K562 (cell line): ENCODE data around the gene TWIST1. TPM values are rescaled to one million over a fixed set of nuclear protein-coding genes. Genes with fewer than 3 reads are reported as not detected.

Experiments used
- ATAC-seq: fragments of 200-7000 bp; cut with Tn5 transposase; 3 replicates; pipeline ENCODE4 v1.9.1; 2020; ENCODE audit warnings: moderate library complexity
- BruUV-seq: library from RNA; stranded (reverse); fragments of 400-500 nt; replicated peaks from 2 replicates; lab custom pipeline; 2021; lab: Mats Ljungman, UMichigan
- CTCF ChIA-PET: fragments of 300-600 bp; formaldehyde crosslinking; extraction: SDS; loops from one replicate; lab custom pipeline; 2021; ENCODE audit warnings: low intra/inter-chr PET ratio; lab: Yijun Ruan, JAX
- POLR2A ChIA-PET: fragments of 300-600, 350-650 bp; sonication (Branson Sonifier 250); formaldehyde crosslinking; extraction: SDS; loops from one replicate; lab custom pipeline; 2021; ENCODE audit warnings: antibody characterized with exemption, inconsistent platforms; lab: Yijun Ruan, JAX
- DNase-seq, 4 experiments: peaks; one replicate each; pipeline versions ENCODE4 v3.0.0 to v3.0.0-alpha.2; 2011 to 2018; ENCODE audit warnings: low spot score in 3 of 4, mixed read lengths in 3 of 4; ENCODE audit errors: extremely low read depth in 1 of 4
- FAIRE-seq: peaks from 2 replicates; lab custom pipeline; 2011; peaks lifted over from hg19 to GRCh38; lab: Jason Lieb, UNC
- H2AFZ ChIP-seq: 2 replicates; pipeline ENCODE4 v1.6.0; 2011; ENCODE audit warnings: low read depth, low read length, control low read depth, inconsistent platforms
- H3K27ac ChIP-seq: fragments of 200-600 bp; 3 replicates; pipeline ENCODE4 v1.8.0; 2011; ENCODE audit warnings: low read depth, mild to moderate bottlenecking, control low read depth, inconsistent platforms, low read length, moderate library complexity, mixed read lengths; ENCODE audit errors: extremely low read depth
- H3K27me3 ChIP-seq, 2 experiments: fragments of 300-600 bp in 1 of 2; 2 replicates in 1 of 2; 3 replicates in 1 of 2; pipeline versions ENCODE4 v1.6.0 to v1.8.0; 2011; ENCODE audit warnings: inconsistent platforms in 2 of 2, low read length in 2 of 2, mild to moderate bottlenecking in 1 of 2, mixed read lengths in 1 of 2, moderate library complexity in 1 of 2; ENCODE audit not compliant: control insufficient read depth in 2 of 2, insufficient read depth in 2 of 2
- H3K36me3 ChIP-seq: fragments of 300-600 bp; 3 replicates; pipeline ENCODE4 v1.8.0; 2011; ENCODE audit warnings: mild to moderate bottlenecking, low read length, inconsistent platforms; ENCODE audit not compliant: control insufficient read depth, insufficient read depth
- H3K4me1 ChIP-seq, 2 experiments: fragments of 200-600 bp in 1 of 2; replicated peaks in 1 of 2; 2 replicates in 1 of 2; 3 replicates in 1 of 2; pipeline versions ENCODE4 v1.5.1 to v1.8.0; 2011; ENCODE audit warnings: inconsistent platforms in 2 of 2, low read length in 2 of 2, mild to moderate bottlenecking in 1 of 2, mixed read lengths in 1 of 2, moderate library complexity in 1 of 2; ENCODE audit not compliant: control insufficient read depth in 2 of 2, insufficient read depth in 2 of 2
- H3K4me2 ChIP-seq: 2 replicates; pipeline ENCODE4 v1.6.1; 2011; ENCODE audit warnings: low read length, control low read depth, inconsistent platforms, mixed read lengths; ENCODE audit not compliant: insufficient read depth
- H3K4me3 ChIP-seq: fragments of 200-600 bp; sonication (generic), shearing (Covaris generic); 2 replicates; pipeline ENCODE4 v1.5.1; 2016; ENCODE audit warnings: control low read depth, inconsistent platforms
- H3K79me2 ChIP-seq: fragments of 200-600 bp; 3 replicates; pipeline ENCODE4 v1.8.0; 2011; ENCODE audit warnings: low read length, inconsistent platforms; ENCODE audit not compliant: control insufficient read depth, insufficient read depth
- H3K9ac ChIP-seq, 2 experiments: 2 replicates each; pipeline versions ENCODE4 v1.6.0 to v1.6.1; 2011; ENCODE audit warnings: low read depth in 2 of 2, low read length in 2 of 2, control low read depth in 1 of 2, inconsistent platforms in 1 of 2, mild to moderate bottlenecking in 1 of 2, mixed read lengths in 1 of 2; ENCODE audit not compliant: insufficient read depth in 1 of 2
- H3K9me1 ChIP-seq: one replicate; pipeline ENCODE4 v1.6.0; 2011; ENCODE audit warnings: inconsistent platforms, mild to moderate bottlenecking, low read length, moderate library complexity; ENCODE audit not compliant: control insufficient read depth, insufficient read depth
- H3K9me3 ChIP-seq: replicated peaks from 2 replicates; pipeline ENCODE4 v1.5.1; 2011; ENCODE audit warnings: low read depth, low read length, inconsistent platforms; ENCODE audit not compliant: control insufficient read depth, insufficient read depth
- H4K20me1 ChIP-seq: replicated peaks from 2 replicates; pipeline ENCODE4 v1.6.1; 2011; ENCODE audit warnings: low read length, inconsistent platforms, mixed read lengths; ENCODE audit not compliant: control insufficient read depth, insufficient read depth
- BRD4 ChIP-seq: fragments of 200-600 bp; sonication (generic); IDR thresholded peaks from 2 replicates; pipeline ENCODE4 v1.6.1; 2017; ENCODE audit warnings: inconsistent platforms
- ETV1 ChIP-seq: fragments of 450-650 bp; conservative IDR thresholded peaks from 2 replicates; pipeline ENCODE4 v1.6.1; 2016; ENCODE audit warnings: missing genetic modification characterization, control low read depth, low read depth, missing compliant biosample characterization
- NR2F6 ChIP-seq: fragments of 450-650 bp; formaldehyde crosslinking; IDR thresholded peaks from 2 replicates; pipeline ENCODE4 v1.4.0; 2020; ENCODE audit warnings: mild to moderate bottlenecking
- TEAD4 ChIP-seq, 2 experiments: sonication (generic) in 1 of 2; formaldehyde crosslinking in 1 of 2; IDR thresholded peaks; 2 replicates each; pipeline versions ENCODE4 v1.6.1 to v1.8.0; 2012 to 2022; ENCODE audit warnings: borderline replicate concordance in 1 of 2, inconsistent platforms in 1 of 2, low read length in 1 of 2, mild to moderate bottlenecking in 1 of 2, missing genetic modification reagents in 1 of 2
- ZNF507 ChIP-seq: conservative IDR thresholded peaks from 2 replicates; pipeline ENCODE4 v1.6.1; 2017; ENCODE audit warnings: missing genetic modification characterization, missing compliant biosample characterization
- WGBS: fragments of 100-300 bp; shearing (Covaris generic); methylation state at CpG from one replicate; pipeline ENCODE4 v1.1.6; 2016; ENCODE audit warnings: low coverage, mixed read lengths; ENCODE audit not compliant: insufficient coverage; ENCODE audit errors: missing lambda C conversion rate; 5-methylcytosine and 5-hydroxymethylcytosine counted together
- in situ Hi-C: fragments of 300-500 bp; cut with MboI; formaldehyde crosslinking; loops from 4 replicates; pipeline ENCODE4 v1.15.0; 2018; ENCODE audit warnings: inconsistent platforms, mixed read lengths
- intact Hi-C: fragments of 100-400 bp; cut with micrococcal nuclease; formaldehyde crosslinking; loops from 2 replicates; pipeline ENCODE4 v1.14.2; 2022
- polyA plus RNA-seq, 8 experiments: library from polyadenylated mRNA; depleted of rRNA in 4 of 8; stranded (reverse) in 5 of 8; unstranded in 3 of 8; fragments of >200 nt; fragmentation: Nextera tagmentation in 2 of 8; fragmentation: Illumina TruSeq in 1 of 8; extraction: Ambion mirVana in 2 of 8; extraction: Trizol in 1 of 8; gene quantifications; 2 replicates each; pipeline versions ENCODE4 v1.2.1 to v1.2.3, GENCODE V29; 2011 to 2014; ENCODE audit warnings: inconsistent platforms in 1 of 8, missing spikeins in 1 of 8
- total RNA-seq, 7 experiments: library from RNA; depleted of rRNA in 6 of 7; stranded (reverse); fragments of >200 nt in 6 of 7; fragmentation: Illumina TruSeq in 2 of 7; extraction: Trizol in 2 of 7; gene quantifications; 2 replicates each; pipeline versions ENCODE4 v1.2.1 to v1.2.3, GENCODE V29; 2011 to 2021; ENCODE audit warnings: low replicate concordance in 1 of 7
- TF ChIP-seq, protein P1 (sequence below): fragments of 450-650 bp; IDR thresholded peaks from 2 replicates; pipeline ENCODE4 v1.6.1; 2016; ENCODE audit warnings: antibody characterized with exemption

TWIST1 gene
- total and polyA plus RNA-seq, 9 of the 15 experiments (the other 6 are each of a cell fraction or from before 2014, with no cell fraction given) = 0.10 to 0.86 (median 0.15) TPM; not detected in 2

DNA sequence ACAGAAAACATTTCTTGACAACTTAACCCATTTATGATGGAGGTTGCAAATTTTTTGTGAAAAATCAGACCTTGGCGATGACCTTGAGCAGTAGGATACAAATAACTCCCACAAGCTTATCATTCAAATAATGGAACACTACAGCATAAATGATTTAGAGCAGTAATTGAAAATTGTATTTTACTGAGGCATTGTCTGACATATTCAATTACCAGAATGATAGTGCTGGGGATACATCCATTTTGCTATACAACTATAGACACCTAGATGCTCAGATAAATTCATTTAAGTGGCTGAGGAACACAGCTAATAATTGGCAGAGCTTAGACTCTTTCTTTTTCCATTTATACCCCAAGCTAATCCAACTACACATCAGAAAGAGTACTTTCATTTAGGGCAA is 18.9 kb downstream of the TWIST1 start:
- H3K27me3 ChIP-seq = no peaks in the 10 kb centered on the region
- H3K9me3 ChIP-seq = no peaks in the 10 kb centered on the region
- no peak overlapping the region for H3K9ac ChIP-seq
- intact Hi-C loops = no loop called here
- ChIA-PET CTCF (no interaction called here), POLR2A (no interaction called here)
- H3K9me1 ChIP-seq = no peaks in the 10 kb centered on the region
- 0% methylated on average over 1 of the region's 1 CpG for WGBS
- H3K36me3 ChIP-seq = no peaks in the 10 kb centered on the region
- no peaks in the 10 kb centered on the region for H3K79me2 ChIP-seq
- no peaks in the 10 kb centered on the region for H4K20me1 ChIP-seq
- no peak overlapping the region for H3K4me2 ChIP-seq
- no TSS peak for BruUV-seq
- H3K4me1 ChIP-seq = no peaks in the 10 kb centered on the region
- no peak for TF ChIP-seq NR2F6
- no peak for TF ChIP-seq TEAD4 (IDR thresholded peaks at IDR 0.05; ENCODE audit: low read length)
- no peak for TF ChIP-seq TEAD4 (CRISPR knock-in tag; IDR thresholded peaks at IDR 0.05; ENCODE audit: borderline replicate concordance)
- TF ChIP-seq ZNF507 (tag) = no peak
- no peak for TF ChIP-seq ETV1 (tag)
- H3K27ac ChIP-seq = no peak overlapping the region
- FAIRE-seq (no peak), ATAC-seq (no peak), DNase-seq (no peak)
- no peak overlapping the region for H3K4me3 ChIP-seq
- H2AFZ ChIP-seq = no peak overlapping the region
- in situ Hi-C loops = no loop called here

DNA sequence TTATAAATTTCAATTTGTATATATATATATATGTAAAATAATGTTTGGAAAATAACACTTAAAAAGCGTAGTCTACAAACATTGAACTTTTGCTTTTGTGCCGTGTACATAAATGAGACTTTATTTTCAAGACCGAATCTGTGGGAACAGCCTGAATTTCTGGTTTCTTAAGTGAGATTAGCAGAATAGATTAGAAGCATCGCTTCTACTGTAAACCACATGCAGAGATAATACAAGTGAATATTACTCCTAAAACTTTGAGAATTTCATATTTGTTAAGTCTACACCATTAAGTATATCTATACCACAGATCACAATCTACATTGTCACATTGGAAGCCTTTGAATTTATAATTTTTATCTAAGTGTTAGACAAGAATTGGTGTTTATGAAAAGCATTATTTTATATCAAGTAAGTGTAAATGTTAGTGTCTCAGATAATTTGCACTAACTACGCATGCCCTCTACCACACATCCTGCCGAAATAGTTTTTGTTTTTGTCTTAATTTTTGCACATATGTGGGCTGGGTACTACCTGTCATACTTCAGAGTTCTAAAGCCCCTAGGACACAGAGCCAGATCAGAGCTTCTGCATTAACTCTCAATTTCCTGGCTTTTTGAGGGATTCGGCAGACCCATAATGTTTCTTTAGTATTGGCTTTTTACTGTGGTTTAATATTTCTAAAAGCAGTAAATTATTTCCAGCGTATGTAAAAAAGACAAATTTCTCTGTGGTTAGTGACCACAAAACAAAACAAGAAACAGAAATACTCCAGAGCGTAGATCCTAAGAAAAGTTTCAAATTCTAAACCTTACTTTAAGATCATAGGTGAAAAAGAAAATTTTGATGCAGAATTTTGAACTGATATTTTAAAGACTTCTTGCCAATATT is 20.0 kb downstream of the TWIST1 start:
- H3K9me1 ChIP-seq = no peaks in the 10 kb centered on the region
- no peaks in the 10 kb centered on the region for H3K9me3 ChIP-seq
- no peak for ATAC-seq
- no peaks in the 10 kb centered on the region for H3K4me1 ChIP-seq
- H3K4me3 ChIP-seq = no peak overlapping the region
- no peaks in the 10 kb centered on the region for H3K27me3 ChIP-seq
- no peak for FAIRE-seq
- no peaks in the 10 kb centered on the region for H3K36me3 ChIP-seq
- H2AFZ ChIP-seq = no peak overlapping the region
- no TSS peak for BruUV-seq
- H3K27ac ChIP-seq = no peak overlapping the region
- intact Hi-C loops (no loop called here), in situ Hi-C loops (no loop called here)
- TF ChIP-seq BRD4 = no peak
- TF ChIP-seq, protein P1, sequence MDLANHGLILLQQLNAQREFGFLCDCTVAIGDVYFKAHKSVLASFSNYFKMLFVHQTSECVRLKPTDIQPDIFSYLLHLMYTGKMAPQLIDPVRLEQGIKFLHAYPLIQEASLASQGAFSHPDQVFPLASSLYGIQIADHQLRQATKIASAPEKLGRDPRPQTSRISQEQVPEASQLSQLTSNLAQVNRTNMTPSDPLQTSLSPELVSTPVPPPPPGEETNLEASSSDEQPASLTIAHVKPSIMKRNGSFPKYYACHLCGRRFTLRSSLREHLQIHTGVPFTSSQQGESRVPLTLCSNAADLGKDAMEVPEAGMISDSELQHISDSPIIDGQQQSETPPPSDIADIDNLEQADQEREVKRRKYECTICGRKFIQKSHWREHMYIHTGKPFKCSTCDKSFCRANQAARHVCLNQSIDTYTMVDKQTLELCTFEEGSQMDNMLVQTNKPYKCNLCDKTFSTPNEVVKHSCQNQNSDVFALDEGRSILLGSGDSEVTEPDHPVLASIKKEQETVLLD = no peak
- H4K20me1 ChIP-seq = no peaks in the 10 kb centered on the region
- CTCF ChIA-PET = no interaction called here
- POLR2A ChIA-PET = no interaction called here
- DNase-seq = no peak
- H3K9ac ChIP-seq = no peak overlapping the region
- WGBS = 8% methylated on average over 9 of the region's 9 CpGs
- no peak overlapping the region for H3K4me2 ChIP-seq
- H3K79me2 ChIP-seq = no peaks in the 10 kb centered on the region
